ENCODE data around the gene SCO2. TPM values are rescaled to one million over a fixed set of nuclear protein-coding genes. Genes with fewer than 3 reads are reported as not detected.
A peak's percentile ranks its signal among the peaks of the same experiment; 100 is the strongest.

The SCO2 gene
- total and polyA plus RNA-seq, 10 of the 15 experiments (the other 5 are each of a cell fraction or from before 2014, with no cell fraction given) = 0.18 to 16.0 (median 2.4) TPM; not detected in 1

GRCh38 chr22:50507991-50508884, 17.2 kb downstream of the SCO2 start, which contains the start of gene NCAPH2 (continued):
- TF ChIP-seq, protein P1, sequence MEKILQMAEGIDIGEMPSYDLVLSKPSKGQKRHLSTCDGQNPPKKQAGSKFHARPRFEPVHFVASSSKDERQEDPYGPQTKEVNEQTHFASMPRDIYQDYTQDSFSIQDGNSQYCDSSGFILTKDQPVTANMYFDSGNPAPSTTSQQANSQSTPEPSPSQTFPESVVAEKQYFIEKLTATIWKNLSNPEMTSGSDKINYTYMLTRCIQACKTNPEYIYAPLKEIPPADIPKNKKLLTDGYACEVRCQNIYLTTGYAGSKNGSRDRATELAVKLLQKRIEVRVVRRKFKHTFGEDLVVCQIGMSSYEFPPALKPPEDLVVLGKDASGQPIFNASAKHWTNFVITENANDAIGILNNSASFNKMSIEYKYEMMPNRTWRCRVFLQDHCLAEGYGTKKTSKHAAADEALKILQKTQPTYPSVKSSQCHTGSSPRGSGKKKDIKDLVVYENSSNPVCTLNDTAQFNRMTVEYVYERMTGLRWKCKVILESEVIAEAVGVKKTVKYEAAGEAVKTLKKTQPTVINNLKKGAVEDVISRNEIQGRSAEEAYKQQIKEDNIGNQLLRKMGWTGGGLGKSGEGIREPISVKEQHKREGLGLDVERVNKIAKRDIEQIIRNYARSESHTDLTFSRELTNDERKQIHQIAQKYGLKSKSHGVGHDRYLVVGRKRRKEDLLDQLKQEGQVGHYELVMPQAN (conservative IDR thresholded peaks at IDR 0.05) = peak; percentile 96
- TF ChIP-seq PML (IDR thresholded peaks at IDR 0.05; ENCODE audit: low read length) (0 out of 2 replicates have a peak, but pooled peaks have one; percentile 59), RFX5 (IDR thresholded peaks at IDR 0.05; ENCODE audit: low read depth, low read length) (0 out of 2 replicates have a peak, but pooled peaks have one; percentile 38), E2F4 (IDR thresholded peaks at IDR 0.05; ENCODE audit: low read depth, low read length) (peak; percentile 89), SIX5 (IDR thresholded peaks at IDR 0.05; ENCODE audit: low read depth, low read length, severe bottlenecking) (peak; percentile 29), CUX1 (IDR thresholded peaks at IDR 0.05; ENCODE audit: insufficient replicate concordance, low read depth, low read length) (no peak), RAD21 (IDR thresholded peaks at IDR 0.05; ENCODE audit: insufficient read depth, low read depth, low read length) (peak; percentile 16; the same call in 1 of the 2 replicates), SP1 (IDR thresholded peaks at IDR 0.05; ENCODE audit: low read depth, low read length) (peak; percentile 81), HDGF (IDR thresholded peaks at IDR 0.05) (0 out of 2 replicates have a peak, but pooled peaks have one; percentile 28), EED (IDR thresholded peaks at IDR 0.05; ENCODE audit: low read depth) (no peak), IKZF2 (IDR thresholded peaks at IDR 0.05) (0 out of 4 replicates have a peak, but pooled peaks of 1 of the 2 experiments have one; percentile 24), ATF7 (IDR thresholded peaks at IDR 0.05; ENCODE audit: low read depth) (peak; percentile 95)
- TF ChIP-seq, protein P2, sequence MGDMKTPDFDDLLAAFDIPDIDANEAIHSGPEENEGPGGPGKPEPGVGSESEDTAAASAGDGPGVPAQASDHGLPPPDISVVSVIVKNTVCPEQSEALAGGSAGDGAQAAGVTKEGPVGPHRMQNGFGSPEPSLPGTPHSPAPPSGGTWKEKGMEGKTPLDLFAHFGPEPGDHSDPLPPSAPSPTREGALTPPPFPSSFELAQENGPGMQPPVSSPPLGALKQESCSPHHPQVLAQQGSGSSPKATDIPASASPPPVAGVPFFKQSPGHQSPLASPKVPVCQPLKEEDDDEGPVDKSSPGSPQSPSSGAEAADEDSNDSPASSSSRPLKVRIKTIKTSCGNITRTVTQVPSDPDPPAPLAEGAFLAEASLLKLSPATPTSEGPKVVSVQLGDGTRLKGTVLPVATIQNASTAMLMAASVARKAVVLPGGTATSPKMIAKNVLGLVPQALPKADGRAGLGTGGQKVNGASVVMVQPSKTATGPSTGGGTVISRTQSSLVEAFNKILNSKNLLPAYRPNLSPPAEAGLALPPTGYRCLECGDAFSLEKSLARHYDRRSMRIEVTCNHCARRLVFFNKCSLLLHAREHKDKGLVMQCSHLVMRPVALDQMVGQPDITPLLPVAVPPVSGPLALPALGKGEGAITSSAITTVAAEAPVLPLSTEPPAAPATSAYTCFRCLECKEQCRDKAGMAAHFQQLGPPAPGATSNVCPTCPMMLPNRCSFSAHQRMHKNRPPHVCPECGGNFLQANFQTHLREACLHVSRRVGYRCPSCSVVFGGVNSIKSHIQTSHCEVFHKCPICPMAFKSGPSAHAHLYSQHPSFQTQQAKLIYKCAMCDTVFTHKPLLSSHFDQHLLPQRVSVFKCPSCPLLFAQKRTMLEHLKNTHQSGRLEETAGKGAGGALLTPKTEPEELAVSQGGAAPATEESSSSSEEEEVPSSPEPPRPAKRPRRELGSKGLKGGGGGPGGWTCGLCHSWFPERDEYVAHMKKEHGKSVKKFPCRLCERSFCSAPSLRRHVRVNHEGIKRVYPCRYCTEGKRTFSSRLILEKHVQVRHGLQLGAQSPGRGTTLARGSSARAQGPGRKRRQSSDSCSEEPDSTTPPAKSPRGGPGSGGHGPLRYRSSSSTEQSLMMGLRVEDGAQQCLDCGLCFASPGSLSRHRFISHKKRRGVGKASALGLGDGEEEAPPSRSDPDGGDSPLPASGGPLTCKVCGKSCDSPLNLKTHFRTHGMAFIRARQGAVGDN (IDR thresholded peaks at IDR 0.05) = 0 out of 2 replicates have a peak, but pooled peaks have one; percentile 36
- TF ChIP-seq, protein P3, sequence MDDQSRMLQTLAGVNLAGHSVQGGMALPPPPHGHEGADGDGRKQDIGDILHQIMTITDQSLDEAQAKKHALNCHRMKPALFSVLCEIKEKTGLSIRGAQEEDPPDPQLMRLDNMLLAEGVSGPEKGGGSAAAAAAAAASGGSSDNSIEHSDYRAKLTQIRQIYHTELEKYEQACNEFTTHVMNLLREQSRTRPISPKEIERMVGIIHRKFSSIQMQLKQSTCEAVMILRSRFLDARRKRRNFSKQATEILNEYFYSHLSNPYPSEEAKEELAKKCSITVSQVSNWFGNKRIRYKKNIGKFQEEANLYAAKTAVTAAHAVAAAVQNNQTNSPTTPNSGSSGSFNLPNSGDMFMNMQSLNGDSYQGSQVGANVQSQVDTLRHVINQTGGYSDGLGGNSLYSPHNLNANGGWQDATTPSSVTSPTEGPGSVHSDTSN (IDR thresholded peaks at IDR 0.05; ENCODE audit: insufficient replicate concordance, low read depth, low read length) = peak; percentile 84

Data from GM12878 (cell line).